GM21723 (cell line): ENCODE results near the gene CDK16.
A peak's percentile ranks its signal among the peaks of the same experiment; 100 is the strongest.

Experiments
- ATAC-seq: cut with Tn5 transposase; IDR thresholded peaks from one replicate; pipeline ENCODE4 v1.9.1; 2021; ENCODE audit warnings: mild to moderate bottlenecking, moderate library complexity; ENCODE audit not compliant: unreplicated experiment

The CDK16 gene

GRCh38 chrX:47218280-47218919 lies at the start of gene CDK16:
Gene CDK16 (plus strand): TSS chrX:47218681. CDS start chrX:47223558, 4,877 bp downstream.
- peak; percentile 51 for ATAC-seq

DNA sequence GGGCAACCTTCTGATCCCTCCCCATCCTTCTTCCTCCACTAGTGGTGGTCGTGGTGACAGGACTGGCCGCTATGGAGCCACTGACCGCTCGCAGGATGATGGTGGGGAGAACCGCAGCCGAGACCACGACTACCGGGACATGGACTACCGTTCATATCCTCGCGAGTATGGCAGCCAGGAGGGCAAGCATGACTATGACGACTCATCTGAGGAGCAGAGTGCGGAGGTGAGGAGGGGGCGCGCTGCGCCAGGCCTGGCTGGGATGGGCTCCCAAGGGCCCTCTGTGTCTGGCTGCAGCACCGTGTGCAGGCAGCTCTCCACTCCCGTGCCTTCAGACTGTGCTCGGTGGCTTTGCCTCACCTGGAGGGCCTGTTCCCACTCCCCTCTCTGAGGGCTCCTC lies 49.2 kb upstream of the CDK16 start:
- no peak for ATAC-seq

GRCh38 chrX:47169726-47170515 lies 48.6 kb upstream of the CDK16 start:
- no peak for ATAC-seq

- ATAC-seq = no peak
Observed at GRCh38 chrX:47170861-47171692, 47.4 kb upstream of the CDK16 start.

- ATAC-seq = no peak
Observed at GRCh38 chrX:47171996-47172395, 46.5 kb upstream of the CDK16 start.

- no peak for ATAC-seq
Observed at GRCh38 chrX:47172549-47172948, 45.9 kb upstream of the CDK16 start.

- ATAC-seq = no peak
Observed at GRCh38 chrX:47172971-47173792, 45.3 kb upstream of the CDK16 start.

GRCh38 chrX:47174376-47174775 lies 44.1 kb upstream of the CDK16 start:
- ATAC-seq = no peak

- ATAC-seq = no peak
Observed at GRCh38 chrX:47174846-47175587, 43.5 kb upstream of the CDK16 start.

DNA sequence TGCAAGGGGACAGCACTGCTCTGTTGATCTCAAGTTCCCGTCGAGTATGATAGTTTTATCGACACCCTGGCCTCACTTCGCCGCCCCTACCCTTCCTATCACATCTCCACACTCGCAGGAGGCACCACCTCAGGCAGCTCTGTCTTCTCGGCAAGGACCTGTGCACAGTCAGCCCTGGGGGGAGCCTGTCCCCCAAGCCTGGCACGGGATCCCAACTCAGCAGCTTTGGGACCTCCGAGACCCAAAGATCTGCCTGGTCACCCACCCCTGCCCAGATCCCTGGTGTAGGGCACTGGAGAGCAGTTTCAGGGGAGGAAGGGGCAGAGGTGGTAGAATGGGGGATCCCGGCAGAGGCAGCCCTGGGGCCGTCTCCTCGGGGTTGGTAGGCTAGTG lies 42.9 kb upstream of the CDK16 start:
- no peak for ATAC-seq

DNA sequence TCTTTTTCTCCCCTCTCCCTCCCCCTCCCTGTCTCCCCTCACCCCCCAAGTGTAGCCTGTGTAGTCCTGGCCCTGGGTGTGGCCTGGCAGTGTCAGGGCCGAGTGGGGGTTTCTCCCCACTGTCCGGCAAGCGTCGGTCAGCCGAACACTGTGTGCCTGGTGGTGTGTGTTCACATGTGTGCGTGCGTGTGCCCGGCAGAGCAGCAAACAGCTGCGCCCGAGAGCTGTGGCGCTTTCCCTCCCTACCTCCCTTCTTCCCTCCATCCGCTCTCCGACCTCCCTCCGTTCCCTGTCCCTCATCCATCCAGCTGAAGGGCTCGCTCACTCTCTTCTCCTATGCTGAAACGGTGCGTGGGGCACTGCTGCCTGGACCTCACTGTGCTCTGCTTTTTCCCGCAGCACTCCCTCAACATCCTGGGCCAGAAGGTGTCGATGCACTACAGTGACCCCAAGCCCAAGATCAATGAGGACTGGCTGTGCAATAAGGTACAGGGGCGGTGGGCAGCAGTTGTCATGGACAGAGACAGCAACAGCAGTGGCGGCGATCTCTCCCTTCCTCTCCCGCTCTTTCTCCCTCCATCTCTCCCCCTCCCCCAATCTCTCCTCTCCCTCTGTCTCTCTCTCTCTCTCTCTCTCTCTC lies 42.3 kb upstream of the CDK16 start:
- ATAC-seq = no peak

- ATAC-seq = no peak
Observed at GRCh38 chrX:47177079-47177478, 41.4 kb upstream of the CDK16 start.

GRCh38 chrX:47178337-47178736 lies 40.1 kb upstream of the CDK16 start:
- ATAC-seq = no peak

GRCh38 chrX:47179221-47179927 lies 39.1 kb upstream of the CDK16 start:
- no peak for ATAC-seq

- ATAC-seq = no peak
Observed at GRCh38 chrX:47179928-47180255, 38.6 kb upstream of the CDK16 start.

GRCh38 chrX:47180346-47180745 lies 38.1 kb upstream of the CDK16 start:
- no peak for ATAC-seq

DNA sequence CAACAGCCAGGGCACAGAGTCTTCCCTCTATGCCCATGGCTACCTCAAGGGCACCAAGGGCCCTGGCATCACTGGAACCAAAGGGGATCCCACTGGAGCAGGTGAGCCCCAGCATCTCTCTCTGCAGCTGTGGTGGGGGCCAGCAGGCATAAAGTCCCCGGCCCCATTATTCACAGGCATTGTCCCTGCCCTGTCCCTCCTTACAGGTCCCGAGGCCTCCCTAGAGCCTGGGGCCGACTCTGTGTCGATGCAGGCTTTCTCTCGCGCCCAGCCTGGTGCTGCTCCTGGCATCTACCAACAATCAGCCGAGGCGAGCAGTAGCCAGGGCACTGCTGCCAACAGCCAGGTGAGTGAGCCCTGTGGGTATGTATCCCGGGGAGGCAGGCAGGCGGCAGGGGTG lies 37.2 kb upstream of the CDK16 start:
- ATAC-seq = no peak

DNA sequence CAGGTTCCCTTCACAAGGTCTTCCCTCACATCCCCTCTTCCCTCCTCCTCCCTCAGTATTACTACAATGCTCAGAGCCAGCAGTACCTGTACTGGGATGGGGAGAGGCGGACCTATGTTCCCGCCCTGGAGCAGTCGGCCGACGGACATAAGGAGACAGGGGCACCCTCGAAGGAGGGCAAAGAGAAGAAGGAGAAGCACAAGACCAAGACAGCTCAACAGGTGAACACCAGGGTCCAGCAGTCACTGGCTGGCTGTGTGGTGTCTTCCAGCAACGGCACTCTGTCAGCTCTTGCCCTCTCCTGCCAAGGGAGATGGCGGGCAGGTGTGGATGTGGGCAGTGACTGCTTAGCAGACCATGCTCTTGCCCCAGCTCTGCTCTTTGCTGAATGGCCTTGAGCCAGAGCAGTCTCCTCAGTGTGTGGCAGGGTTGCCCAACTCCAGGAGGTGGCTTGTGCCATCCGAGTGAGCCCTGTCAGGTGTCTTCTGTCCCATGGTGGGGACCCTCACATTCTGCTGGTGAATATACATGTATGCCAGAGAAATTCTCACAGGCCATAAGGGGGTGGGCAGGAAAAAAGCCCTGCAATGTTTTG lies 36.3 kb upstream of the CDK16 start:
- ATAC-seq = no peak

GRCh38 chrX:47184486-47184885 lies 34.0 kb upstream of the CDK16 start:
- ATAC-seq = no peak
